ENCODE data around the gene LRP8.

The LRP8 gene

GRCh38 chr1:53327182-53327913 lies 522 bp downstream of the LRP8 start:
- peak; percentile 49 to 54 for DNase-seq
- TF ChIP-seq GATA1 (IDR thresholded peaks at IDR 0.05; ENCODE audit: low read depth, low read length) (no peak), POLR2A (IDR thresholded peaks at IDR 0.05; ENCODE audit: low read length) (no peak)

- peak in 1 of 2 experiments; percentile 50 for DNase-seq
- TF ChIP-seq POLR2A (IDR thresholded peaks at IDR 0.05; ENCODE audit: low read length), result peak; percentile 27
- no peak for TF ChIP-seq GATA1 (IDR thresholded peaks at IDR 0.05; ENCODE audit: low read depth, low read length)
Measured at GRCh38 chr1:53326598-53327181, 1.2 kb downstream of the LRP8 start.

- TF ChIP-seq GATA1 (IDR thresholded peaks at IDR 0.05; ENCODE audit: low read depth, low read length), result no peak
- peak; percentile 73 for TF ChIP-seq POLR2A (IDR thresholded peaks at IDR 0.05; ENCODE audit: low read length)
- DNase-seq, result peak; percentile 80 to 87
Measured at GRCh38 chr1:53326088-53326597, 1.7 kb downstream of the LRP8 start.

- DNase-seq, result peak in 1 of 2 experiments; percentile 31
Measured at GRCh38 chr1:53325326-53326087, 2.4 kb downstream of the LRP8 start.

GRCh38 chr1:53324728-53325297 lies 3.1 kb downstream of the LRP8 start:
- DNase-seq, result peak; percentile 32 to 52
- TF ChIP-seq GATA1 (IDR thresholded peaks at IDR 0.05; ENCODE audit: low read depth, low read length) (no peak), POLR2A (IDR thresholded peaks at IDR 0.05; ENCODE audit: low read length) (no peak)

More at GRCh38 chr1:53325326-53326087, 2.4 kb downstream of the LRP8 start:
- TF ChIP-seq GATA1 (IDR thresholded peaks at IDR 0.05; ENCODE audit: low read depth, low read length) (no peak), POLR2A (IDR thresholded peaks at IDR 0.05; ENCODE audit: low read length) (no peak)

GRCh38 chr1:53324321-53324720 lies 3.5 kb downstream of the LRP8 start:
- DNase-seq, result no peak
- TF ChIP-seq POLR2A (IDR thresholded peaks at IDR 0.05; ENCODE audit: low read length) (no peak), GATA1 (IDR thresholded peaks at IDR 0.05; ENCODE audit: low read depth, low read length) (no peak)

GRCh38 chr1:53323316-53323715 lies 4.6 kb downstream of the LRP8 start:
- no peak for TF ChIP-seq POLR2A (IDR thresholded peaks at IDR 0.05; ENCODE audit: low read length)
- TF ChIP-seq GATA1 (IDR thresholded peaks at IDR 0.05; ENCODE audit: low read depth, low read length), result no peak
- no peak for DNase-seq

GRCh38 chr1:53321776-53322602 lies 5.9 kb downstream of the LRP8 start:
- DNase-seq, result no peak
- TF ChIP-seq GATA1 (IDR thresholded peaks at IDR 0.05; ENCODE audit: low read depth, low read length), result no peak

GRCh38 chr1:53321366-53321765 lies 6.5 kb downstream of the LRP8 start:
- TF ChIP-seq GATA1 (IDR thresholded peaks at IDR 0.05; ENCODE audit: low read depth, low read length) (no peak), POLR2A (IDR thresholded peaks at IDR 0.05; ENCODE audit: low read length) (no peak)

GRCh38 chr1:53320646-53321045 lies 7.2 kb downstream of the LRP8 start:
- TF ChIP-seq GATA1 (IDR thresholded peaks at IDR 0.05; ENCODE audit: low read depth, low read length) (no peak), POLR2A (IDR thresholded peaks at IDR 0.05; ENCODE audit: low read length) (no peak)
- DNase-seq, result no peak

More at GRCh38 chr1:53321366-53321765, 6.5 kb downstream of the LRP8 start:
- no peak for DNase-seq

- TF ChIP-seq POLR2A (IDR thresholded peaks at IDR 0.05; ENCODE audit: low read length) (no peak), GATA1 (IDR thresholded peaks at IDR 0.05; ENCODE audit: low read depth, low read length) (no peak)
- no peak for DNase-seq
Measured at GRCh38 chr1:53319296-53320101, 8.4 kb downstream of the LRP8 start.
